ENCODE measurements around the gene CPNE7.

GRCh38 chr16:89604764-89605163 lies 29.2 kb downstream of the CPNE7 start:
- TF ChIP-seq EZH2 (IDR thresholded peaks at IDR 0.05; ENCODE audit: borderline replicate concordance, low read depth, low read length, severe bottlenecking), result no peak
- TF ChIP-seq, protein P1, sequence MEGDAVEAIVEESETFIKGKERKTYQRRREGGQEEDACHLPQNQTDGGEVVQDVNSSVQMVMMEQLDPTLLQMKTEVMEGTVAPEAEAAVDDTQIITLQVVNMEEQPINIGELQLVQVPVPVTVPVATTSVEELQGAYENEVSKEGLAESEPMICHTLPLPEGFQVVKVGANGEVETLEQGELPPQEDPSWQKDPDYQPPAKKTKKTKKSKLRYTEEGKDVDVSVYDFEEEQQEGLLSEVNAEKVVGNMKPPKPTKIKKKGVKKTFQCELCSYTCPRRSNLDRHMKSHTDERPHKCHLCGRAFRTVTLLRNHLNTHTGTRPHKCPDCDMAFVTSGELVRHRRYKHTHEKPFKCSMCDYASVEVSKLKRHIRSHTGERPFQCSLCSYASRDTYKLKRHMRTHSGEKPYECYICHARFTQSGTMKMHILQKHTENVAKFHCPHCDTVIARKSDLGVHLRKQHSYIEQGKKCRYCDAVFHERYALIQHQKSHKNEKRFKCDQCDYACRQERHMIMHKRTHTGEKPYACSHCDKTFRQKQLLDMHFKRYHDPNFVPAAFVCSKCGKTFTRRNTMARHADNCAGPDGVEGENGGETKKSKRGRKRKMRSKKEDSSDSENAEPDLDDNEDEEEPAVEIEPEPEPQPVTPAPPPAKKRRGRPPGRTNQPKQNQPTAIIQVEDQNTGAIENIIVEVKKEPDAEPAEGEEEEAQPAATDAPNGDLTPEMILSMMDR (IDR thresholded peaks at IDR 0.05; ENCODE audit: borderline replicate concordance, extremely low read depth, low read length, poor library complexity, severe bottlenecking), result no peak
